Natural killer cell (primary cell): Measurements from ENCODE around the gene SNRNP25. TPM values are rescaled to one million over a fixed set of nuclear protein-coding genes. Genes with fewer than 3 reads are reported as not detected.

Experiments
- ATAC-seq, 3 donors: fragments of 150-1000 bp in 2 of 3; fragments of 200-7000 bp in 1 of 3; cut with Tn5 transposase; 1 replicate in 1 of 3; 2 replicates in 2 of 3; pipeline ENCODE4 v1.10.0; 2021; ENCODE audit warnings: mild to moderate bottlenecking in 2 of 3, moderate library complexity in 2 of 3
- DNase-seq, 2 donors: peaks; one replicate each; pipeline versions ENCODE4 v3.0.0 to v3.0.0-alpha.2; 2013 to 2021; ENCODE audit warnings: mixed read lengths in 1 of 2
- H3K27ac ChIP-seq: one replicate; pipeline ENCODE4 v1.5.1; 2013; ENCODE audit warnings: mild to moderate bottlenecking, low read length
- H3K27me3 ChIP-seq: one replicate; pipeline ENCODE4 v1.6.1; 2013; ENCODE audit warnings: low read length; ENCODE audit not compliant: control insufficient read depth, insufficient read depth
- H3K36me3 ChIP-seq: one replicate; pipeline ENCODE4 v1.6.1; 2013; ENCODE audit warnings: low read length; ENCODE audit not compliant: control insufficient read depth, insufficient read depth
- H3K4me1 ChIP-seq: one replicate; pipeline ENCODE4 v1.6.1; 2013; ENCODE audit warnings: low read length; ENCODE audit not compliant: control insufficient read depth, insufficient read depth
- H3K4me3 ChIP-seq: one replicate; pipeline ENCODE4 v1.5.1; 2013; ENCODE audit warnings: low read length
- H3K9me3 ChIP-seq: one replicate; pipeline ENCODE4 v1.6.1; 2013; ENCODE audit warnings: low read length; ENCODE audit not compliant: control insufficient read depth, insufficient read depth
- H3K27ac Mint-ChIP-seq, 2 donors: one replicate each; pipeline ENCODE4 v1.8.0; 2022; ENCODE audit warnings: mild to moderate bottlenecking in 2 of 2, mixed read lengths in 2 of 2, moderate library complexity in 1 of 2
- H3K27me3 Mint-ChIP-seq, 2 donors: one replicate each; pipeline ENCODE4 v1.8.0; 2022; ENCODE audit warnings: low read depth in 2 of 2, mixed read lengths in 2 of 2
- H3K36me3 Mint-ChIP-seq: one replicate; pipeline ENCODE4 v1.8.0; 2022; ENCODE audit warnings: mixed read lengths
- H3K4me1 Mint-ChIP-seq, 2 donors: one replicate each; pipeline ENCODE4 v1.8.0; 2022; ENCODE audit warnings: mixed read lengths in 2 of 2
- H3K4me3 Mint-ChIP-seq: one replicate; pipeline ENCODE4 v1.8.0; 2022; ENCODE audit warnings: mild to moderate bottlenecking, moderate library complexity, mixed read lengths
- H3K9me3 Mint-ChIP-seq, 2 donors: one replicate each; pipeline ENCODE4 v1.8.0; 2022; ENCODE audit warnings: mixed read lengths in 2 of 2
- CTCF ChIP-seq: fragments of 200-600 bp; IDR thresholded peaks from one replicate; pipeline ENCODE4 v1.8.0; 2022; ENCODE audit warnings: antibody characterized with exemption
- WGBS: methylation state at CpG from one replicate; pipeline ENCODE4 v1.1.7; 2013; ENCODE audit warnings: missing lambda C conversion rate; ENCODE audit not compliant: insufficient coverage; 5-methylcytosine and 5-hydroxymethylcytosine counted together
- intact Hi-C: fragments of 100-400 bp; cut with micrococcal nuclease; formaldehyde crosslinking; loops from one replicate; pipeline ENCODE4 v1.14.2; 2022
- total RNA-seq, 4 donors: library from RNA; stranded (reverse); fragments of 120-200 nt in 1 of 4; gene quantifications; one replicate each; pipeline versions ENCODE4 v1.2.3 to v1.2.4, GENCODE V29; 2013 to 2022

Gene SNRNP25
- total RNA-seq, 3 donors from 2014 or later (not counting 1 experiment from before 2014, with no cell fraction given): 6.4 to 13.4 (median 13.2) TPM

GRCh38 chr16:69181-69580, 15.6 kb downstream of the SNRNP25 start:
- no peak for TF ChIP-seq CTCF
- H3K4me1 Mint-ChIP-seq: peaks cover 0 to 11% of the 10 kb centered on the region in 2 donors

GRCh38 chr16:71210-71539, 17.5 kb downstream of the SNRNP25 start:
- ATAC-seq: no peak
- no peaks in the 10 kb centered on the region for H3K36me3 Mint-ChIP-seq
- Histone ChIP-seq H3K27ac (no peak overlapping the region), H3K36me3 (no peaks in the 10 kb centered on the region), H3K9me3 (no peaks in the 10 kb centered on the region), H3K4me3 (no peak overlapping the region), H3K27me3 (peaks cover 13% of the 10 kb centered on the region), H3K4me1 (peaks cover 12% of the 10 kb centered on the region)
- peaks cover 0 to 21% of the 10 kb centered on the region in 2 donors for H3K27me3 Mint-ChIP-seq
- no peak for DNase-seq
- no peak for TF ChIP-seq CTCF
- intact Hi-C loops: no loop called here
- no peak overlapping the region for H3K27ac Mint-ChIP-seq
- H3K4me3 Mint-ChIP-seq: no peak overlapping the region
- H3K9me3 Mint-ChIP-seq: no peaks in the 10 kb centered on the region
- H3K4me1 Mint-ChIP-seq: peaks cover 4 to 10% of the 10 kb centered on the region in 2 donors
- 86% methylated on average over 5 of the region's 5 CpGs for WGBS

More at GRCh38 chr16:69181-69580, 15.6 kb downstream of the SNRNP25 start:
- H3K36me3 ChIP-seq: no peaks in the 10 kb centered on the region
- DNase-seq (no peak), ATAC-seq (no peak)
- no peaks in the 10 kb centered on the region for H3K9me3 ChIP-seq
- H3K4me3 ChIP-seq: no peak overlapping the region
- Mint-ChIP-seq H3K27ac (no peak overlapping the region), H3K4me3 (no peak overlapping the region), H3K27me3 (peaks cover 0 to 16% of the 10 kb centered on the region in 2 donors), H3K36me3 (no peaks in the 10 kb centered on the region), H3K9me3 (no peaks in the 10 kb centered on the region)
- no peak overlapping the region for H3K27ac ChIP-seq
- H3K4me1 ChIP-seq: peaks cover 10% of the 10 kb centered on the region
- 89% methylated on average over 8 of the region's 8 CpGs for WGBS
- H3K27me3 ChIP-seq: peaks cover 12% of the 10 kb centered on the region
- intact Hi-C loops: no loop called here

GRCh38 chr16:71540-72401, 18.1 kb downstream of the SNRNP25 start:
- H3K27me3 ChIP-seq: peaks cover 13% of the 10 kb centered on the region
- H3K4me3 ChIP-seq: no peak overlapping the region
- H3K9me3 ChIP-seq: no peaks in the 10 kb centered on the region
- Mint-ChIP-seq H3K36me3 (no peaks in the 10 kb centered on the region), H3K4me1 (peaks cover 10 to 16% of the 10 kb centered on the region in 2 donors), H3K4me3 (no peak overlapping the region), H3K27ac (no peak overlapping the region), H3K27me3 (peaks cover 0 to 21% of the 10 kb centered on the region in 2 donors), H3K9me3 (no peaks in the 10 kb centered on the region)
- DNase-seq (no peak), ATAC-seq (no peak)
- peaks cover 17% of the 10 kb centered on the region for H3K4me1 ChIP-seq
- no peak overlapping the region for H3K27ac ChIP-seq
- WGBS: 22% methylated on average over 57 of the region's 57 CpGs
- intact Hi-C loops: no loop called here
- no peaks in the 10 kb centered on the region for H3K36me3 ChIP-seq
- no peak for TF ChIP-seq CTCF
